ENCODE measurements around the gene SEMA6A.
"Not testable (repeated sequence)": the region's sequence is repeated elsewhere in the genome, so short reads cannot be mapped to it uniquely, and the experiment has no call there.

SEMA6A gene

DNA sequence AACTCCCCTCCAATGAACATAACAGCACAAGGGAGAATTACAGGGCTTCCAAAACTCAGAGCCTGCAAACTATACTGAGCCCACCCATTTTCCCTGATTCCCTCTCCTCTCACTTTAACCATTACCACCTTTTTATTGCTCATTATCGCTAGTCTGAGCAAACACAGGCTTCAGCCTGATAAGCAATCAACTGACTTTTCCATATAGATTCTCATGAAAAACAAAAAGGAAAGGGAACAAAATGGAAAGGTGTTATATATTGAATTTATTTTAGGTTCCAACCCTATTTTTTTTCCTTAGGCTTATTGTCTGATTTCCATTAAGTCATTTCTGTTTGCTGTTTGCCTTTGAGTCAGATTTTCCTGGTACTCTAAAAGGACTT, 27.9 kb downstream of the SEMA6A start:
- DNase-seq, result no peak

DNA sequence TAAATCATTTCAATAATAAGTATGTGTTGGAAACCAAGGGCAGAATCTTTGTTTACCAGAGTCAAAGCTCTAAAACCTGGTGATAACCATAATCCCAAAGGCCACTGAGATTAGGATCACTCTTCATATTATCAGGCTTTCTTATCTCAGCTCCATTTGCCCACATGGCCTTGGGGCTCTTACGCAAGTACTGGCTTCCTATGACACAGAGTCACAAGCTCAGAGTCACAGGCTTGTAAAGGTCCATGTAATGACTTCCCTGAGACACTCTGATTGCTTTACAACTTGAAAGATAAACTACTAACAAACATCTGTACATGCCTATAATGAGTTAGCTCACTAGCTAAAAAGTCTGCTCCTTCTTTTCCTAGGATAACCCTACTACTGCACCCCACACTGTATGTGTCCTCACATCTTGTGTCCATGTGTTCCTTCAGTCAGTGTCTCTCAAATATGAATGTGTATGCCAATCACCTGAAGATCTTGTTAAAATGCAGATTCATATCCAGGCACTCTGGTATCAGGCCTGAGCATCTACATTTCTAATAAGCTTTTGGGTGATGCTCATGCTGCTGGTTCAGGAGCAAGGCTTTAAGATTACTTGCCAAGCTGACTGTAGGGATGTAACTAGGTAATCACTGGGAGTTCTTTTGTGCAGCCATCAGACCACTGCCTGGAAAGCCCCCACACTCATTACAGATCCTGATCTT, 28.4 kb downstream of the SEMA6A start:
- DNase-seq, result no peak

DNA sequence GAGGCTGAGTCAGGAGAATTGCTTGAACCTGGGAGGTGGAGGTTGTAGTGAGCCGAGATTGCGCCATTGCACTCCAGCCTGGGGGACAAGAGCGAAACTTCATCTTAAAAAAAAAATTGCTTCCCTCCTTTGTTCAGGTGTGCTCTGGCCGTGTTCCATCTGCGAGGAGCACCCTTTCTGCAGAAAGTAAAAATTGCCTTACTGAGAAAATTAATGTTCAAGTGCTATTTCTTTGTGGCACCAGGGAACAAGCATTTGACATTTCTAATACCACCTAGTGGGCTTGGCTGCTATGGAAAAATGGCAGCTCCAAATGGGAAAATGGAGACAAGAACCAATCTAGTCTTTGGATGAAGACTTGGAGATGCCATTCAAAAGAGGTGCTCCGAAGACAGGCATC, 29.2 kb downstream of the SEMA6A start:
- DNase-seq, result not testable (repeated sequence)

DNA sequence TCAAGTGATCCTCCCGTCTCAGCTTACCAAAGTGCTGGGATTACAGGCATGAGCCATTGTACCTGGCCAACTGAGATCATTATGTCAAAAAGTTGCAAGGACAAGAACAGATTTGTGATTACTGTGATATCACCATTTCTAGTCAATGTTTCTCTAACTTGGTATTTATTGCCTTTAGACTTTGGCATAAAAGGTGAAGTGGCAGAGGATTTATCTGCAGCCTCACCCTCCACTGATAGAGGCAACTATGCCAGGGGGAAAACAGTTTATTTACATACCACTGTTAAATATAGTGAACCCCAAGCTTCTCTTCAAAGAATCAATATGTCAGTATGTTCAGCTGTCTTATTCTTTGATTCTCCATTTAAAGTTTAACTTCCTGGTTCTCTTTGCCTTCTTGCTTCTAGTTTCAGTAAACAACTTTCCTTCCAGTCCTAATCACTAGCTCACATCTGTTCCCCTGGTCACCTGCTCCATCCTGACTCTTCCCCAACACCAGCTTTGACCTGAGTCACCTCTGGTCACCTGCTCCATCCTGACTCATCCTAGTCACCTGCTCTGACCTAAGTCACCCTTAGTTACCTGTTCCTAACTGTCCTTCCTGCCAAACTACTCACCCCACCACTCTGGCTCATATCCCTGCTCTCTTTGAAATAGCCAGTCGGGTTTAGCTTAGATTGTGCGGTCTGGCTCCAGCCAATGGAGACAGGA, 29.9 kb downstream of the SEMA6A start:
- DNase-seq, result no peak

DNA sequence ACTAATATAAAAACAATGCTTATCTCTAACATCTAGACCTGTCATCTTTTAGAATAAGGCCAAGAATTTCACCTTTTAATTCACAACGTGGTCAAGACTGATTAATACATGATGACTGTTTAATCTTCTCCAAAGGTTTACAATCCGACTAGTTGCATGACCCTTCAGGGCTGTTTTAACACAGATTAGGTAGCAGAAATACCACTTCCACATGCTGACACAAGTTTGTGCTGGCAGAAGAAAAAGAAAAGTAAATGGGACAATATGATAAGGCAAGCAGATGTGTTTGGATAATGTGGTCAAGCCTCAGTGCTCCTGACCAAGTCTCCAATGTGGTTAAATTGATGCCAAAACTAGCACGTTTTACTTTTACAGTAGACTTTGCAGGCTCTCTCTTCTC, 31.1 kb downstream of the SEMA6A start:
- no peak for DNase-seq

DNA sequence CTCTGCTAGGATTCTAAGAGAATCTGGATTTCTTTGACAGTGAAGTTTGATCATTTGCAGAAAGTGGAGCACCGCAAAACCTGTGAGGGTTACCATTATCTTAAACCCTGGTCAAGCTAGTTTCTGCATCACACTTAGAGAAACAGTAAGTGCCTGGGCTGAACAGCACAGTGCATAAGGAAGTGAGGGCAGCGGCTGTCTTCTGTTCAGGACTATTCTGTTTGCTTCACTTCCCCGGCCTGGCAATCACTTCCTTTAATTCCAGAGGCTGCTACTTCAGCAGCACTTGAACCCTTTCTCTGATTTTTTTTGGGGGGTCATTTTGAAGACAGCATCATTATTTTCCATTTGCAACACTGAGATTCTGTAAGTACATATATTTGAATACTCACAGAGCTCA, 32.0 kb downstream of the SEMA6A start:
- DNase-seq, result no peak

DNA sequence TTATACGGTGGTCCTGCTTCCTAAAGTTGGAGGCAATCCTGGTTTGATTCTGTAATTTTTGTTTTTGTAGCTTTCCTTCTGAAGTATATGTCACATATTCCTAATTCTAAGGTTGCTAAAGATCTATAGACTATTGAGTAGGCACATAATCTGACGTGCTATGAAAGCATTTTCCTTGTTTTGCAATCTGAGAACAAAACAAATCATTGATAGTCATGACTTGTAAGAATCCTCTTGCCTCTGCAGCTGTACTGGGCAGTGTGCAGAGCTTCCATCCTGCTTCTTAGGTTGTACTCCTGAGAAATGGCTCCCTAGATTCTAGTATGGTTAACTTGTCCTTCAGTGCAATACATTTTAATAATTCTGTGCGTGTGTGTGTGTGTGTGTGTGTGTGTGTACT, 35.4 kb downstream of the SEMA6A start:
- no peak for DNase-seq

DNA sequence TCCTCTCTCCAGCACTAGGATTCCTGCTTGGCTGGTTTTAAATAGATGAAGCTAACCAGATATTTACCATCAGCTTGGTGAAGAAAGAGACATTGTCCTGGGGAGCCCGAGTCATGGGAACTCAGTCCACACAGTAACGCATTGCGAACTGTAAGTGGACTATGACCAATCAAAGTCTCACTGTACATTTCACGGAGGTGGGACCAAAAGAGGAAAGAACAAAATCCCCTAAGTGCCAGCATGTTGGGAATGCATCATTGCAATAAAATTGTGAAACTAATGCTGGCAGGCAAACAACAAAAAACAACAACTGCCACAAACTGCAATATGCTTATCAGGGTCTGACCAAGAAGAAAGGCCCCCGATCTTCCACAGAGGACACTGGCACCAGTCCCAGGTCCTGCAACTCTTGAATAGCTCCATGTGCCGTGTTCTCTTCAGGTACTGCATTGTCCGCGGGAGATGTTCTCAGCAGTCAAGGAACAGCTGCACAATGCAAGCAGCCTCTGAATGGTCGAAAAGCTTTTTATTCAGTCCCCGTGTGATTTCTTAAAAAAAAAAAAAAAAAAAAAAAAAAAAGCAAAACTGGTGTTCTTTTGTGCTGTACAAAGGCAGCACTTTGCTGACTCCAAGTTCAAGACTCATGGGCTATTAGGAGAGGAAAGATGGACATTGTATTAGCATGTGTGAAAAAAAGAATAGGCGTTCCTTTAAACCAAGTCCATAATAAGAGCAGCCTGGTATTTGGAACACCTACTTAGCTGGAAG, 38.1 kb downstream of the SEMA6A start:
- DNase-seq, result no peak

DNA sequence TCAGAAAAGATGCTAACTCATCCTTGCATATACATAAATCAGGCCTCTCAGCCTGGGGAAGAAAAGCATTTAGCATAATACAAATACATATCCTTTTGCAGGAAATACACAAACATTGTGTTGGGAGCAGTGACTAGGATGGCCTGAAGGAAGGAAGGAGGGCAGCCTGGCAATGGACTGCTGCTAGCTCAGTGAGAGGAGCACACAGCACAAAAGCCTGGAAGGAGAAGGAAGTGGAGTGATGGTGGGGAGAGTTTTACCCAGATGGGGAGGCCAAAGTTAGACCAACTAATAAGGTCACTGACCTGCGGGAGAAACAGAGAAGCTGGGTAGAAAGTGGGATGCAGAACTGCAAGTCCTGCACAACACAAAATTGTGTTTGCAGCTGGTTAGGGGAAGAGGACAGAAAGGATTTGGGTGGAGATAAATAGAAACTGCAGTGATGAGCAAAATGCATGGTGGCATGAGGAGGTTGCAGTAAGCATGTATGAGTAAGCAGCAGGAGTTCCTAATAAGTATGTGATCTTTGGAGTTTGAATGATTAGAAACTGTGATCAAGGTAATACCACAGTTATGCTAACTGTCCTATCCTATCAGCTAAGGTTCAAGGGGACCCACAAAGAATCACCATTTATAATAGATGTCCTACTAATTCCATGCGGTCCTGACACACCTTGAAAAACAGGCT, 39.5 kb downstream of the SEMA6A start:
- no peak for DNase-seq

DNA sequence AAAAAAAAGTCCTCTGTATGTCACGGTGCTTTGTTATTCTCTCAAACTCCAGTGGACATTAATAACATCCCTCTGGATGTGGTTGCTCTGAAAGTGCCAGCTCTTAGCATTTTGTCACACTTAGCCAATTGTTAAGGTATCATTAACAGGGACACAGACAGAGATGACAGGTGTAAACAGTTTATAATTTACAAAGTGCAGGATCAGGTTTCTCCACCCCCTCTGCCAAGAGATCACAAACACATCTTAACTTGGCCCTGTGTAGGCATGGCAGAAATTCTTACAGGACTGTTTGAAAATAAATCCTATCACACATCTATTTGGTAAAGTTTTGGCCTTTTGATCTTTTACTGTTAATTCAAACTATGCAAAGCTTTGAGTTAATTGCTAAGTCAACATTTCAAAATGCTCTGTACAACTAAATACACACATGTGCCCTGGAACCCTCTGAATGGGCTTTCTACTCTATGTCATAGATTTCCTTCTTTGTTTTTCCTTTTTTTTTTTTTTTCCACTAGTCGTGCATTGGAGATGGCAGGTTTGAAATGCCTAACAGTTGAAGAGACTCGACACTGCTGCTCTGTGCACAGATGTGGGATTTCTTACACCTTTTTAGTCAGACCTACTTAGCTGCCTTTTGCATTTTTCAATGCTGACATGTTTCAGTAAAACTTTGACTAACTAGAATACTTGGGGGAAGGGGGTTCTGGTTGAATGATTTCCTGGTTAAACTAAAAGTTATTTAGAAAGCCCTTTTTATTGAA, 41.7 kb downstream of the SEMA6A start:
- DNase-seq, result no peak

DNA sequence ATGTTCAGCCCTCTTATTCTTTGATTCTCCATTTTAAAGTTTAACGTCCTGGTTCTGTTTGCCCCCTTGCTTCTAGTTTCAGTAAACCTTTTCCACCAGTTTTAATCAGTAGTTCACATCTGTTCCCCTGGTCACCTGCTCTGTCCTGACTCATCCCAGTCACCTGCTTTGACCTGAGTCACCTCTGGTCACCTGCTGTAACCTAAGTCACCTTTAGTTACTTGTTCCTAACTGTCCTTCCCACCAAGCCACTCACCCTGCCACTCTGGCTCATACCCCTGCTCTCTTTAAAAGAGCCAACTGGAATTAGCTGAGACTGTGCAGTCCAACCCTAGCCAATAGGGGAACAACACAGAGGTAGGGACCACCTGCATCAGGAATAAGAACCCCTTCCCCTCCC, 43.0 kb downstream of the SEMA6A start:
- no peak for DNase-seq

DNA sequence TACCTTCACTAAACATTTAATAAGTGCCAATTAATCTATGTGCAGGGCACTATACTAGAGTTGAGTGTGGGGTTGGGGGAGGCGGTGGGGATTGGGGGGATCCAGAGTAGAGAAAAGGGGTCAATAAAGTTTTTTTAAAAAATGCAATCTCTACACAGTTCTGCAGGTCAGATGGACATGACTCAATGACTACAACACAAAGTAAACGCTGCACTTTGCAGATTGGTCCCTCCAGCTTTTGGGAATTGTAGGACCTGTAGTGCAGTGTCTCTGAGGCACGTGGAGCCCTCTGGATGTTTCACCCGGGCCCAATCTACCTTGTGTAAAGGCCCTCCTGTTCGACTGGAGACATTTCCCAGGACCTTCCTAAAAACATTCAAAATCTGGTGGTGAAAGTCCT, 43.5 kb downstream of the SEMA6A start:
- DNase-seq, result no peak

DNA sequence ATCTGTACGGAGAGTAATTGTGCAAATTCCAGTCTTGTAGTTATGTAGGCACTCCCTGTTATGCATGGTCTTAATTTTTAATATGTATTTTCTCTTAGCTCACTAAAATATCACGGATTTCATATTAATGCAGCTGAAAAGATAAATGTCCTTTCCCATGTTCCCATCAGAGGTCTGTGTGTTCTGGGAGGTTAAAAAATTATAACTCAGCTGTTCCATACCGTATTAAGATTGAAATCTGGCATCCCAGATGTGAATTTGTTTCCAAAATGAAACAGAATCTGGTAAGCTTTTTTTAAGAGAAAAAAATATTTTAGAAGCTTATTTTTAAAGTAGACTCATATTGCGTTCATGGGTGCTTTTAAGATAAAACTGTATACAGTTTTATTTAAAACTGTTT, 44.3 kb downstream of the SEMA6A start:
- DNase-seq, result no peak

DNA sequence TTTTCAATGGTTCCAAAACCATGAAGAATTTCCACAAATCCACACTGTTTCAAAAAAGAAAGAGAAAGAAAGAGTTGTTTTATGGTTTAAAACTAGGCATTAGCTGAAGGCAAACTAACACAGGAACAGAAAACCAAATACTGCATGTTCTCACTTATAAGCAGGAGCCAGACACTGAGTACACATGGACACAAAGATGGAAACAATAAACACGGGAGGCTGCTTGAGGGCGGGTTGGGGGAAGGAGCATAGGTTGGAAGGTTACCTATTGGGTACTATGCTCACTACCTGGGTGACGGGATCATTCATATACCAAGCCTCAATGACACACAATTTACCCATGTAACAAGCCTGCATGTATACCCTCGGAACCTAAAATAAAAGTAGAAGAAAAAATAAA, 45.0 kb downstream of the SEMA6A start:
- DNase-seq, result no peak

DNA sequence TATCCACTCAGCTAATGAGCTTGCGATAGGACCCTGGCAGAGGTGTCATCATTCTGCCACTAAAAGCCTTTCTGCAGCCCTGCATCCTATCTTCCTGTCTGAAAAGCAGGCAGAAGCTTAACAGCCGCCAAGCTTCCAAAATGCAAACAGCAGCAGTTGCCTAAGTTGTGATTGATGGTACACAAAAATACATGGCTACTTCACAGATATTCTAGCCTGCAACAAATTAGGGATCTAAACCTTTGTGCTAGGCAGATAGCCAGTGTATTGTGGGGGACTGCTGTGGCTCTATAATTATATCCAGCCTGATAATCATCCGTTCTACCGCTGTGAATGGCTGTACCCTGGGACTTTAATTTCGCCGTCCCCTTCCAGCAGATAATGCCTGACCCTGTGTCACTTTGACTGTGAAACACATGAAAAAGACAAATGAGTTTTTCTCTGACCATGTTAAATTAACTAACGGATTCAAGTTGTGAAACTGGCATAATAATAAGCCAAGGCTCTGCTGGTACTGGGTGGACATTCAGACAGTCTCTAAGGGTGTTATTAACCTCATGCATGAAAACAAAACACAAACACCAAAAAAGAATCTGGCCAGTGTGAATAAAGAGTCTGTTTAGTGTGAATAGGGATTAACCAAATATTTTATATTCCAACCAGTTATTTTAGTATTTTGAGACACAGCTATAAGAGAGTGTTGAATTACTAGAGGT, 45.9 kb downstream of the SEMA6A start:
- no peak for DNase-seq

DNA sequence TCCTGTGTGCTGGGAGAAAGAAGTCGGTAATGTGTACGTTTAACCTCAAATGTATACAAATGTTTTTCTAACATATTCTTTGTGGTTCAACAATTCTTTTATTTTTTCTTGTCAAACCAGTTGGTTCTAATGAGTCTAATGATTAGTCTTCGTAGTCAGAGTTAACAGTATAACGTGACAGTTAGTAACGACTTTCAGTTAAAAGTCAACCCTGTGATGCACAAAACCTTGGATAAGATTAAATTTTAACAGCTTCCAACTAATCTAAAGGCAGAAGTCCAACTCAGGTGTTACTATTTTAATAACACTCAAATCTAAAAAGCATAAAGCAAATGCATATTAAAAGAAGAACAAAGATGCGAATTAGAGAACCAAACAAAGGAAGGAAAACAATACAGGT, 47.0 kb downstream of the SEMA6A start:
- DNase-seq, result no peak

DNA sequence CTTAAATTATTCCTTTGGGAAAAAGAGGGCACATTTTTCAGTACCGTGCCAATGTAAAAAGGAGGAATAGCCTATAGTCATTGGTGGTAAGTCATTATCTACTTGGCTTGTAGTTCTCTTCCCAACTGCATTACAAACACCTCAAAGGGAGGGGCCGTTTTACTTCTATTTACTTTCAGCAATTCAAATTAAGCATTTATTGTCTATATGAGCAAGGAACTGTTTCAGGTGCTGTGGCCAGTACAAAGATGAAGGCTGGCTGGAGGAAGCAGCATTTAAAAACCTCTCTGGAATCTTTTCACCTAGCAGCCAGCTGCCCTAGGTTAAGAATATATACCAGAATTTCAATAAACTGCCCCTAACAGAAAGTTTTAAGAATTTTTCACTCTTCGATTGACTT, 48.9 kb downstream of the SEMA6A start:
- no peak for DNase-seq

DNA sequence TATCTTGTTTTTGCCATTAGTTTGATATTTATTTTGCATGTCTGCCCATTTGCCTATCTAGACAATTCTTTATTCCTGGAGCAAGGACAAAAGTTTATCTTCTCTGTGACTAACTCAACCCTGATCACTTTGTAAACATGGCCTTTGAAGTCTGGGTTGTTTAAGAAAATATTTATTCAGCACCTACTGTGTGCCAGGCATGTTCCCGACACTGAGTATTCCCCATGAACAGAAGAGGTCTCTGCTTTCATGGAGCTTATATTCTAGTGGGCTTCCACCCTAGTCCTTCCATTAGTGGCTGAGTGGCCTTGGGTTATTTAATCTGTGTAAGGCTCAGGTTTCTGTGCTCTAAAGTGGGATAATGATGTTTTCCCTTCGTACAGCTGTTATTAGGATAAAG, 49.7 kb downstream of the SEMA6A start:
- DNase-seq, result no peak

DNA sequence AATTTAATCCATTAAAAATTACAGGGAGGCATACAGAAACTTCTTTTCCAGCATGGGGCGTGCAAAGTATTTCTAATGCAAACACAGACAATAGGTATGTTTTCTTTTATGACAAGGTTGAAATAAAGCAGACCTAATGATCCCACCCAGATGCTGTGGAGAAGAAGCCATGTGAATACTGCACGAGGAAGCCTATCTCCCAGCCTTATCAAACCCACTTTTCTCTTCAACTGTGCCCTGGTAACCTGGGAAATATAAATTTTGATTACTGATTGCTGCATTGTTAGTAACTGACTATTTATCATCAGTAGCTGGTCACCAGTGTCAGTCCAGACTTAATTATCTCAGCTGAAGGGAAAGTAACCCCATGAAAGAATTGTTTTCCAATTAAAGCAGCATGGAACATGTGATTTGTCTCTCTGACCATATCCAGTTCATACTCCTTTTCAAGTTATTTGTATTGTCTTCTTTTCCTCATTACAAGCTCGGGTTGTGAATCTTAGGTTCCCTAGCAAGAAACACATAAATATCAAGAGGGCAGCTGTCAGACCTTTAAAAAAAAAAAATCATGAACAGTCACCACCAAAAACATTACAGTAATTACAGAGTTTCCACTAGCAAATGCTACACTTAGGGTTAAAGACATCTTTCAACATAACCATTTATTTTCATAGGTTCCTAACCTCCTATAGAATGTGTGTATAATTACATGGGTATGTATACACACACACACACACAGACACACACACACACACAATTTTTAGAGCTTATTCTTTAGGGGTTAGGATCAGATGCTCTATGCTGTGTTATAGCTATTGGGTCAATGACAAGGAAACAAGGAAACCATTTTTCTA, 50.3 kb downstream of the SEMA6A start:
- DNase-seq, result no peak

DNA sequence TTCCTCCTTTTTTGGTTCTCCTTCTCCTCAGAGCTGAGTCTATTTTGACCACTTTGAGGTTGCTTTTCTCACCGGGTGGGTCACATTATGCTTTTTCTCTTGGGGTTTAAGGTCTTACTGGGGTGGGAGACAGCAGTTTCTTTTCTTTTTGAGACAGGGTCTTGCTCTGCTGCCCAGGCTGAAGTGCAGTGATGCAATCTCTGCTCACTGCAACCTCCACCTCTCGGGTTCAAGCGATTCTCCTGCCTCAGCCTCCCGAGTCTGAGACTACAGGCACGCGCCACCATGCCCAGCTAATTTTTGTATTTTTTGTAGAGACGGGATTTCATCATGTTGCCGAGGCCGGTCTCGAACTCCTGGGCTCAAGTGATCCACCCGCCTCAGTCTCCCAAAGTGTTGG, 51.4 kb downstream of the SEMA6A start:
- DNase-seq, result not testable (repeated sequence)
